ENCODE measurements around the gene ATP13A5.

ATP13A5 gene

DNA sequence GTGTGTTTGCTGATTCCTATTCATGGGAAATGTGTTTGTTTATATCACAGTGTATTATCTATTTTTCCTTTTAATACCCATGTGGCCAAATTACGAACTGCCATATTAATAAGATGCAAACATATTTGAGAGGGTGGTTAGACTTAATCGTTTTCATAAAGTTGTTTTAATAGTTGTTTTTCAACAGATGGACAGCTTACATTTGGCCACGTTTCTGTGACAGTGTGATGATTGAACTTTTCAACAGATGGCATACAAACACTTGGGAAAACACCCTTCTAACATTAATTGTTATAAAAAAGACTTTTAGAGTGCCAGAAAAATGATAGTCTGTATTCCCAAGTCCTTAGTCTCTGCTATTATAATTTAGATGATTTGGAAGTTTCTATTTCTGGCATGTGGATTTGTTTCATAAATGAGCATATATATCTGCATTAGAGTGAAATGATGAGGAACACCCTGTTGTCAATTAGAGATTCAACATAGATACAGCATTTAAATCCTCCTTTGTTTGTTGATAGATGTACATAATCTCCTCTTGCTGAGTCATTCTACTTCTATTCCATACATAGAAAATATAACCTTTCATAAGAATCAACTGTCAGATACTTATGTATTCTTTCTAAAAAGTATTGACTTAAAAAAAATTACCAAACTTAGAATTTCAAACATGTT, 124.4 kb downstream of the ATP13A5 start:
- DNase-seq (ENCODE audit: low read depth), result no peak

- DNase-seq (ENCODE audit: low read depth), result no peak
Measured at GRCh38 chr3:193250492-193250891, 128.1 kb downstream of the ATP13A5 start.

DNA sequence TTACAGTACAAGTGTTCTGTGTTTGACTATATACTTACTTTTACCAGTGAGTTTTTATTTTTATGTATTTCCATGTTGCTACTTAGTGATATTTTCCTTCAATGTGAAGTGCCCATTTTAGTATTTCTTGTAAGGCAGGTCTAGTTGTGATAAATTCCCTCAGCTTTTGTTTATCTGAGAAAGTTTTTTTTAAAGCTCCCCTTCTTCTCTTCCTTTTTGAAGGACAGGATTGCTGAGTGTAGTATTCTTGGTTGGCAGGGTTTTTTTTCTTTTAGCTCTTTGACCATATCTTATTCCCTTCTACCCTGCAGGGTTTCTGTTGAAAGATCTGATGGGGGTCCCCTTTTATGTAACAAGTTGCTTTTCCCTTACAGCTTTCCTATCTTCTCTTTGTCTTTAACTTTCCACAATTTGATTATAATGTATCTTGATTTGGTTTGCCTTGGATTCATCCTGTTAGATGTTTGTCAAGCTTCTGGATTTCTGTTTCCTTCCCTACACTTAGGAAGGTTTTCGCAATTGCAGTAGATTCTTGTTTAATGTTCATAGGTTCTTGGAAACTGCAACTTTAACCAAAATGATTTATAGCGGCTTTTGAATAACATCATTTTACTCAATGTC, 129.6 kb downstream of the ATP13A5 start:
- no peak for DNase-seq (ENCODE audit: low read depth)

DNA sequence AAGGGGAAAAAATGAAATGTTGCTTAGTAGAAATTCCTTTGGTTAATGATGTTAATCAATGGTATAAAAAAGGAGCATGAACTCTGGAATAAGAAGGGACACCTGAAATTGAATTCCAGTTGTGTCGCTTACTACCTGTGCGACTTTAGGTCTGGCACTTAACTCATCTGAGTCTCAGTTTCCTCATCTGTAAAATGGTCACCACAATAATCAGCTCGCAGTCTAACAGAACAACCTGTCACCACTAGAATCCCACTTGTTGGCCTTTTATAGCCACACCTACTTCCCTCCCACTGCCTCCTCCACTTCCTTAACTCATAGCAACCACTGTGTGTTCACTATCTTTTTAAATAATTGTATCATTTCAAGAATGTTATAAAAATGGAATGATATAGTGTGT, 135.0 kb downstream of the ATP13A5 start:
- DNase-seq (ENCODE audit: low read depth), result no peak

DNA sequence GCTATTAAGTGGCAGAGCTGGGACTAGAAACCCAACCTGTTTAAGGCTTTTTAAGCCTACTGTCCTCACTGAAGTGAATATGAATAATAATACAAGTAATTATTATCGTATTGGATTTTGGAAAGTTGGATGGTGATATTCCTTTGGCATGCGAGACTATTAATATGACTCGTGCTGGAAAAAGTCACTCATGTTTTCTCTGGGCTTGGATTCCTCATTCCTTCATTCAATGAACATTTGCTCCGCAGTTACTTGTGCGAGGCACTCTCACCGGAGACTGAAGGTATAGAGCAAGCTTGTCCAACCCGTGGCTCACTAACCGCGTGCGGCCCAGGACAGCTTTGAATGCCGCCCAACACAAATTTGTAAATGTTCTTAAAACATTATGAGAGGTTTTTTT, 136.8 kb downstream of the ATP13A5 start:
- DNase-seq (ENCODE audit: low read depth), result peak; percentile 5

DNA sequence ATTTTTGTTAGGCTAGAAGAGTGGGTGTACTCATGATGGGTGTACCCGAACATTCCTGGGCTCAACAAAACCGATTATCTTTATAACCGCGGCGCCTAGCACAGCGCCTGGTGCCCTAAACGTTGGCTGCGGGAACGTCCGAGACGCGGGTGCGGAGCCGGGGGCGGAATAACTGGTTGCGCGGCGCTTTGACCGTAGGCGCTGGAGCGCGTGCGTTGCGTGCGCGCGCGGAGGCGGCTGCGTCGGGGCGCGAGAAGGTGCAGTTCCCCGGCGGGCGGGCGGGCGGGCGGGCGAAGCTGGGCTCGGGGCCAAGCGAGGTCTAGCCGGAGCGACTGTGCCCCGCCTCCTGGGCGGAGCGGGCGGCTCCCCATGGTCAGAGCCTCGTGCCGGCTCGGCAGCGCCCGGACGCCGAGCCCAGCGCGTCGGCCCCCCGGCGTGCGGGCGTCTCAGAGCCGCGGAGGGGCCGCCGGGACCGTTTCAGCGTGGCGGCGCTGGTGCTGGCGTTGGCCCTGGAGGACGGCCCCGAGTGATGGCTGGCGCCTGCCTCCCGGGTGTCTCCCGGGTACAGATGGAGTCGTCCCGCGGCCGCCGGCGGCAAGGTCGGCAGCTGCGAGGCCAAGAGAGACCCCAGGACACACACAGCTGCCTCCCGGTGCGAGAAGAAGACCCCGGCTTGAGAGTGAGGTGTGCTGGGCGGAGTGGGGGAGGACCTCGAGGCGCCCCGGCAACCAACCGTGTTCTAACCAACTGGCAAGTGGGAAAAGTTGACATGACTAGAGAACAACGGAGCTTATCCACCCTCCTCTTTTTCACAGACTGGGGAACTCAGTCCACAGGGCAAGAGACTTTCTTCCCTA, 137.5 kb downstream of the ATP13A5 start, which contains the start of gene PLAAT1:
PLAAT1 (plus strand) TSS at position 373 of the 857 bp plus-strand sequence. CDS start 14,429 bp downstream, outside the sequence.
- peak; percentile 53 for DNase-seq (ENCODE audit: low read depth)

DNA sequence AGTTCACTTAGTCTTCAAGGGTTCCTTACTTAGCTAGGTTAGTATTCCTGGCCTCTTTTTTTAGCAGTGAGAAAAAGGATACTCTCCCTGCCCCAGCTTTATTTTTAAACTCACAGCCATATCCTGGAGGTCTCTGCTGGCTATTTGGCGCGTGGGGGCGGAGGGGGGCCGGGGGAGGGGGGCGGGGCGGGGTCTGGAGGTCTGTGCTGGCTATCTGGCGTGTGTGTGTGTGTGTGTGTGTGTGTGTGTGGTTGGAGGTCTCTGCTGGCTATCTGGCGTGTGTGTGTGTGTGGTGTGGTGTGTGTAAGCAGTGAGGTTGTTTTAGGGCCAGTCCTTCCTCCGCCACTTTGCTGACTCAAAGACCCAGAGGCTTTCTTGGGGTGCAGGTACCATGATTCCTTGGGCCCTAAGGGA, 138.1 kb downstream of the ATP13A5 start:
- no peak for DNase-seq (ENCODE audit: low read depth)

DNA sequence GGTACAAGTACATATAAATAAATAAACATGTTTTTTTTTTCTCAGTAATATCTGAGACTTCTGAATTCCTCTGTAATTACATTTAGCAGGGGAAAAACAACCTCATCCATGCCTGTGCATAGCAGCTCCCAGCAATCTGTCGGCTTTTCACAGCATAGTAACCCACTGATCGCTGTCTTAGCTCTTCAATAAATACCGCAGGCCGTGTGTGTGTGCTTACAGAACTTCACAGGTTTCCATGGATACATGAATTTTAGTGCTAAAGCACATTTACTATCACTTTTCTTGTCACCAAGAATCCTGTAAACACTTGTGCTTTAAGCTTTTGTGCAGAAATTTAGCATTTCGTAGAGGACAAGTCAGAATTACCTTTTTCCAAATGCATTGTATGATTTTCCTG, 141.5 kb downstream of the ATP13A5 start:
- no peak for DNase-seq (ENCODE audit: low read depth)

DNA sequence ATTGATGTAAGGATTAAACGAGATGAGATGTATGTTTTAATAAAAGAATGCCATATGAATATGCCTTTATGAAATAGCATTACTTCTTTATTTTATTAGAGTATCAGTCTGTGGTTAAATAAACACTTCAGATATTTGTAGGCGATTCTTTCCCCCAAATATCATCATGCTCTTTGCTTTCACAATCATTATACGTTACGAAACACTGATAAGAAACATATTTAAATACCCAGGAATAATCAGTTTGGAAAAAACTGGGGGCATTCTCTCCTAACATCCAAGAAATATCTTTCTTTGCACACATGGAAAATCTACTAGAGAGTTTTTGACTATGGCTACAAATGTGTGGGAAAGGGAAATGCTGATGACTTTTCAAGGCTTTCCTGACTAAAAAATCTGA, 142.0 kb downstream of the ATP13A5 start:
- DNase-seq (ENCODE audit: low read depth), result peak; percentile 24

DNA sequence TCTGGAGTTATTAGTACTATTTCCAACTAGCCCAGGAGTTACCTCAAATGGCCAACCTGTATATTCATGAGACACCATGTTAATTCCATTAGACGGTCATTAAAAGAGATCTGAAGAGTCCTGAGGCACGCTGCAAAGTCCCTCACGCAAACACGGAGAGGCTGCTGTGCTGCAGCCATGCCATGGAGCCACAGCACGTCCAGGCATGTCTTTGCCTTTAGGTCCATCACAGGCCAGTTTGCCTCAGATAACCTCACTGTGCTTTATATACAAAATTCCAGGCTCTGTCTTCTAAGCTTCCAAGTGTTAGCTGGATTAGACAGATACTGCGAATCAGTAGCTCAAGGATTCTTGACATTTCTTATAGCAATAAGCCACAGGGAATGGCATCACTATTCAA, 147.4 kb downstream of the ATP13A5 start:
- DNase-seq (ENCODE audit: low read depth), result no peak

- no peak for DNase-seq (ENCODE audit: low read depth)
Measured at GRCh38 chr3:193230610-193231009, 147.9 kb downstream of the ATP13A5 start.

- no peak for DNase-seq (ENCODE audit: low read depth)
Measured at GRCh38 chr3:193229851-193230420, 148.6 kb downstream of the ATP13A5 start.

GRCh38 chr3:193228206-193228605, 150.3 kb downstream of the ATP13A5 start:
- no peak for DNase-seq (ENCODE audit: low read depth)

DNA sequence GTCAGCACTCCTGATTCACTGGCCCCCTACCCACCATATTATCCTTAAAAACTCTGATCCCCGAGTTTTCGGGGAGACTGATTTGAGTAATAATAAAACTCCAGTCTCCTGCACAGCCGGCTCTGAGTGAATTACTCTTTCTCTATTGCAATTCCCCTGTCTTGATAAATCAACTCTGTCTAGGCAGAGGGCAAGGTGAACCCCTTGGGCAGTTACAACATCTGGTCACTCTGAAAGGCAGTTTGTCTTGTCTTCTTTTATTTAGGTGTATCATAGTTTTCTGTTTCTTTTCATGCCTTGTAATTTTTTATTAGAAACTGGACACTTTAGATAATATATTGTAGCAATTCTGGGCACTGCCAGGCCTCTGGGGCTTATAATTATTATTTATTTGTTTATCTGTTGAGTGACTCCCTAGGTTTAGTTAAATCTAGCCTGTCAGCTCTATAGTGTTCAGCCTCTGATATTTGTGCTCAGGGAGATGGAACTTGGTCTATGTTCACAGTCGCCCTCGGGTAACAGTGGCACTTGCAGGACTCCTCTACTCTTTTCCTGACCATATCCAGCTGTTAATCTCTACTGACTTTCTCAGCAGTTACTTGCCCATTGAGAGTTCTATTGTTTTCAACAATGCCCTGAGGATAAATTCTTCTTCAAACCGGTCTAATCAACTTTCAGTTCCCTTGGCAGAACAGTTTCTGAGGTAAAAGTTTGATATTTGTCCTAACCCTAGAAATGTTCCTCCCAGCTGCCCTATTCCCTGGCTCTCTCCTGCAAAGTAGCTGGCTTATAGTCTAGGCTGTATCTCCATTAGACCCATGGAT, 153.0 kb downstream of the ATP13A5 start:
- DNase-seq (ENCODE audit: low read depth), result no peak
